Stromal cell of bone marrow (primary cell): ENCODE results near the gene OTOGL.

Experiments
- DNase-seq: peaks from one replicate; pipeline ENCODE4 v3.0.0-alpha.2; 2012; ENCODE audit warnings: low read depth

The OTOGL gene

GRCh38 chr12:80373666-80374065 is 274.3 kb downstream of the OTOGL start:
- DNase-seq: no peak

DNA sequence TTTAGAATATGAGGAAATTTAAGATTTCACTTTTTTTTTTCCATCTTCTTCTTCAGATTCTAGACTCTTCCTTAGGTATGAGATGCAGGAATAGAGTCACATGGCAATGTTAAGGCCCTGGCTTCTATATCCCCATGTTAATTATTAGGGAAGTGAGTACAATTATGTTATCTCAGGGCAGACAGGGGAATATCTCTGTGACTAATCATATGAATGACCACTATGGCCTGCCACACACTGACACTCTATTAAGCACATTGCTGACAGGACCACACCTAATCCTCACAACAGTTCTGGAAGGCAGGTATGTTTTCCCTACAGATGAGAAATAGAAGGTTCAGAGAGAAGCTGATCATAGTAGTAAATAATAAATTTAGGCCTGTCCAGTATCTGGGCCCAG is 275.3 kb downstream of the OTOGL start:
- DNase-seq: no peak

DNA sequence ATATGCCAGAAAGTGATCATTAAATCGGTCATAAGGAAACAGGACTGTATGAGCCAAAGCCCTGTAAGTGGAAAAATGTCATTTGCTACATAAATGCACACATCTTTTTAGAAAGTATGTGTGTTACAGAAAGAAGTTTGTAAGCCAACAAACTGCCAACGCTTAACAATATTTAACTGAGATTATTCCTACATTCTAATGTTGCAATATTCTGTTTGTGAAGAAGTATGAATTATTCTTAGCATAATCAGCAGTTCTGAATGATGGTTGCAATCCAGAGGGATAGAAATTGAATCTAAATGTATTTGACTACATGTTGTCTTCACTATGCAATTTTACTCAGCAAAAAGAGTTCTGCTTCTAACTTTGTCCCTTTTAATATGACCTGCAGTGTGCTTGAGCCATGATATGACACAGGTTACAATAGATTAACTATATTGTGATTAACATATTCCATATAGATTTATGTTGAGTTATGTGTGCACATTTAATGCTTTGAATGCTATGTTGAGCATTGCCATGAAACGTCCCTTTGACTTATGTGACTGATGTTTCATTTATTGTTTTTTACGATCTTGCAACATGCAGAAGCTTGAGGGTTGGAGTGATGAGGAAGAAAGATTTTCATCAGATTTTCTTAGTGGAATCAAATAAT is 277.9 kb downstream of the OTOGL start:
- no peak for DNase-seq

GRCh38 chr12:80381121-80381520 is 281.8 kb downstream of the OTOGL start:
- no peak for DNase-seq

DNA sequence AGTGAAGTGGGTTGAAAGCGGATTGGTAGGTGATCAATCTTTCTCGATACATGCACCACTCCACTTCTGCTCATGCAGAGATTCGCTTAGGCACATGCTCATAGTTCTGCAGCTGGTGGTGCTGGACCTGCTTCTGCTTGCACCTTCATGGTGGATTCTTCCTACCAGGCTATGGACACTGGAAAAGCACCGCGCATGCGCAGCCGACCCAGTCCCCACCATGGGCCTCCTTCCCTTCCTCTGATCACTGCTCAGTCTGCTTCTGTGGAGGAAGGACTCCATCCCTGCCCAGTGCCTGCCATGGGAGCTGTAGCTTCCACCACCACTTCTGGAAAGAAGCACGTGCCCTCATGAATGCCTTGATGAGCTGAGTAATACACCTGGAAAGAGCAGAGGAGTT is 282.9 kb downstream of the OTOGL start:
- no peak for DNase-seq

DNA sequence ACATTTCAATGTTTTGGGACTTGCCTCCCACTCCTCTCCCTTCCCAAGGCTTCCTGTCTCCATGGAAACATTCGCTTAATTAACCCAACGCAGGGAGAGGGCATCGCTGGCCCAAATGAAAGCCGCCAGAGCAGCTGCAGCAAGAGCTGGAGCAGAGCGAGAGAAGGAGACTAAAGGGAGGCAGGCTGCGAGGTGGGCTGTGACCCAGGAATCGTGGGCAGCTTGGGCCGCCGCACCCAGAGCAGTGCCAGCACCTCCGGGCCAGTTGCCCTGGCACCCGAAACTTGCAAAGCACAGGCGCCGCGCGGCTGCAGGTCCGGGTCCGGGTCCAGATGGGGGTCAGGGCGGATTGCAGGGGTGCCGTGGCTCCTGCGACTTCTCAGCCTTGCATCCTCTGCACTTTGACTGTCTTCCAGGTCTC is 301.2 kb downstream of the OTOGL start:
- DNase-seq: no peak

DNA sequence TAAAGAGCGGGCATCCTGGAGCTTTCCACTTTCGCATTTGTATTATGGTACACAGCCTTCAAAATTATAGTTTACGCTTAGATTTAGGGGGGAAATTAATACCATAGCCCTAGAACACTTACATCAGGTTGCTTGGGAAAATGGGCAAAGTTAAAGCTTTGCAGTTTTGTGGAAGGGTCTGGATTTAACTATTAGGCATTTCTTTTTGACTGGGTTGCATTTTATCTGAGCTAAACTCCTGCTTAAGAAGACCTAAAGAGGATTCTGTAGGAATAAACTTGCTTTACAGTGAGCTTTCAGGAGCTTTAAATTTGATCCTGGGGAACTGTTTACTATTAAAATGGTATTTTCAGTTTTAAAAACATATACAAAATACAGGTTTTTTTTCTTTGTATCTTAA is 301.9 kb downstream of the OTOGL start:
- no peak for DNase-seq

DNA sequence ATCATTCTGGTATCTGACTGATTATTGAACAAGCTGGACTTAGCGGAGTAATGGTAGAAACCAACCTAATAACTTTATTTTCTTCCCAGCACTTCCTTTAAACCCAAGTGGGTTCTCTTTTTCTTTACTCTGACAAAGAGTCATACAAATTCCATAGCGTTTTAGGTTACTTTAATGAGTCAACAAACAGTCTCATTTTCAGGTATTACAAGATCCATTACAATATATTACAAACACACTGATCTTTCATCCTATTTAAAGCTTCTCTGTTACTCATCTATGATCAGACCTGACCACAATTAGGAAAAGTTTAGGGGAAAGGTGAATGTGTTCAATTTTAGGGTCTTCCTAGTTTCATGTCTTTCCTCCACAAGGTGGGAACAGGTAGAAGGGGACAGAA is 305.3 kb downstream of the OTOGL start:
- DNase-seq: no peak

DNA sequence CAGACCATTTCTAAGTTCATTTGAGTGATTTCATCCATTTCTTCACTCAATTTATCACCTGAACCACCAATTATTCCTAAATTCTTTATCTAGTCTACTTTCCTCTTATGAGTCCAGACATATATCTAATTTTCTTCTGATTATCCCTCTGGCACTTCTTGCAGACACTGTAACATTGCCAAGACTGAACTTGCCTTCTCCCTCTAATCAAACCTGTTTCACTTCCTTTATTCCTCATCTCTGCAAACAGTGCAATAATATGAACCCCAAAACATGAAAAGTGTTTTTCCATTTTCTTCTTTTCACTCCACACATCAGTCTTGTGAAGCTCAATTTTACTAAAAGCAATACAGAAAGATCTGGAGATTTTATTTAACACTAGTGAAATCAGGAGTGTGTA is 306.9 kb downstream of the OTOGL start:
- DNase-seq: no peak

- DNase-seq: no peak
These were observed 312.4 kb downstream of the OTOGL start for GRCh38 chr12:80411787-80412186.

GRCh38 chr12:80412343-80412953 is 313.1 kb downstream of the OTOGL start:
- DNase-seq: peak; percentile 47

GRCh38 chr12:80413462-80413861 is 314.1 kb downstream of the OTOGL start:
- DNase-seq: no peak

- DNase-seq: no peak
These were observed 316.1 kb downstream of the OTOGL start for GRCh38 chr12:80415466-80415865.

DNA sequence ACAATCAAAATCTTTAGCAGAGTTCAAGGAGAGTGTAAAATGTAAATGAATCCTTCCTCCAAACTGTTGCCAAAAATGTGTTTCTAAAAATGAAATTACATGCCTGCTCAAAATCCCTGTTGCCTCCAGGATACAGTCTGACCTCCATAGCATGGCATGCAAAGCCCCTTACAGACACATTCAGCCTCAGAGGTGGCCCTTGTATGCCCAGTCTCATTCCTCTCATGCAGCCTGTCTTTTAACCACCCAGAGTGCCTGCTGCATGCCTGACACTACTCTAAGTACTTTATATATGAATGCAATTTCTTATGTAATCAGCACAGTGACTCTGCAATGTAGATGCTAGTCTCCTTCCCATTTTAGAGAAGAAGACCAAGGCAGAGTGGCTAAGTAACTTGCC is 320.3 kb downstream of the OTOGL start:
- no peak for DNase-seq

DNA sequence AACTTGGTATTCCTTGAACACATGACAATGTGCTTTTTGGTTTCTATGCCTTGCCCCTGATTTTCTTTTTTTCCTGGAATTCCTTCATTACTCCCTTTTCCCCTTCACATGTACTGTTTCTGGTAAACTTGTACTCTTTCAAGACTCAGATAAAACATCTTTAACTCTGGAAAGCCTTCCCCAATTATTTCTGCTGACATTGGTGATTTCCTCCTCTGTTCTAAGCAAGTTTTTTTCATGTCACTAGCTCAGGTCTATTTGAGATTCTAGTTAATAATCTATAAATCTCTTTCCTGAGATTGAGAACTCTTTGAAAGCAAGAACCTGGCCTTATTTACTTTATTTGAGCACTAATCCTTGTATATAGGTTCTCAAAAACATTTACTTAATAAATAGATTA is 320.7 kb downstream of the OTOGL start:
- DNase-seq: no peak

GRCh38 chr12:80422550-80422949 is 323.2 kb downstream of the OTOGL start:
- DNase-seq: no peak
